Measurements from ENCODE around the gene MCFD2.

GRCh38 chr2:46929612-46930011, 14.0 kb upstream of the MCFD2 start:
- TF ChIP-seq CTCF (IDR thresholded peaks at IDR 0.05): no peak
- TF ChIP-seq POLR2A (IDR thresholded peaks at IDR 0.05; ENCODE audit: low read depth): no peak
